Kidney (tissue), 14 donors: ENCODE measurements around the gene DUSP15. TPM values are rescaled to one million over a fixed set of nuclear protein-coding genes. Genes with fewer than 3 reads are reported as not detected.

ENCODE experiments used
- DNase-seq, 5 donors: peaks; one replicate each; pipeline ENCODE4 v3.0.0-alpha.2; 2013 to 2020
- FAIRE-seq: peaks from 2 replicates; lab custom pipeline; 2012; peaks lifted over from hg19 to GRCh38; lab: Jason Lieb, UNC
- H3K27ac ChIP-seq, 2 donors: one replicate each; pipeline ENCODE4 v1.7.0; 2013; ENCODE audit warnings: low read depth in 2 of 2, low read length in 2 of 2, inconsistent platforms in 1 of 2
- H3K27me3 ChIP-seq: one replicate; pipeline ENCODE4 v1.7.1; 2013; ENCODE audit warnings: low read length, inconsistent platforms; ENCODE audit not compliant: control insufficient read depth, insufficient read depth
- H3K36me3 ChIP-seq, 3 donors: one replicate each; pipeline versions ENCODE4 v1.7.0 to v1.7.1; 2013; ENCODE audit warnings: low read length in 3 of 3, control low read depth in 1 of 3, inconsistent platforms in 1 of 3; ENCODE audit not compliant: insufficient read depth in 3 of 3, control insufficient read depth in 2 of 3
- H3K4me1 ChIP-seq, 3 donors: one replicate each; pipeline versions ENCODE4 v1.7.0 to v1.7.1; 2013; ENCODE audit warnings: low read length in 3 of 3, inconsistent platforms in 1 of 3, low read depth in 1 of 3; ENCODE audit not compliant: control insufficient read depth in 2 of 3, insufficient read depth in 2 of 3
- H3K4me3 ChIP-seq, 3 donors: one replicate each; pipeline versions ENCODE4 v1.7.0 to v1.8.1; 2013; ENCODE audit warnings: low read length in 3 of 3, control low read depth in 1 of 3, inconsistent platforms in 1 of 3
- H3K9ac ChIP-seq, 3 donors: one replicate each; pipeline versions ENCODE4 v1.7.0 to v1.7.1; 2013; ENCODE audit warnings: low read length in 3 of 3, control low read depth in 1 of 3, inconsistent platforms in 1 of 3
- H3K9me3 ChIP-seq, 3 donors: one replicate each; pipeline versions ENCODE4 v1.7.0 to v1.7.1; 2013; ENCODE audit warnings: low read length in 3 of 3, control low read depth in 1 of 3, inconsistent platforms in 1 of 3; ENCODE audit not compliant: control insufficient read depth in 2 of 3, insufficient read depth in 1 of 3
- CTCF ChIP-seq: IDR thresholded peaks from 3 replicates; pipeline ENCODE4 v1.5.1; 2012; ENCODE audit warnings: mild to moderate bottlenecking, moderate library complexity, borderline replicate concordance; ENCODE audit not compliant: insufficient read depth; ENCODE audit errors: extremely low read depth
- intact Hi-C: fragments of 100-400 bp; cut with DNase I; formaldehyde crosslinking; loops from one replicate; pipeline ENCODE4 v1.11.1; 2022
- polyA plus RNA-seq: library from polyadenylated mRNA; stranded (reverse); fragments of 350-450 nt; fragmentation: Illumina TruSeq; extraction: RNeasy Lipid Tissue Mini Kit (QIAGEN cat#74804); gene quantifications from one replicate; pipeline ENCODE4 v1.2.3, GENCODE V29; 2014; ENCODE audit warnings: low read depth, low replicate concordance; ENCODE audit not compliant: insufficient read depth
- total RNA-seq: library from RNA; stranded (reverse); fragmentation: NEBNext Ultra II Directional; extraction: Animal tissue kit (Norgen Biotek cat#: 25700); gene quantifications from one replicate; pipeline ENCODE4 v1.2.1, GENCODE V29; 2021
- donor health status: control.
- donor health status: control.
- donor health status: control.
- donor health status: control.
- donor health status: control.
- donor health status: DM: yes; HTN: yes; CAD: no.
- donor health status: Normal renal cell carcinoma (clear cell type).

The DUSP15 gene
- total and polyA plus RNA-seq, 2 donors from 2014 or later = 13.2 to 143 TPM

- Histone ChIP-seq H3K27me3 (no peaks in the 10 kb centered on the region), H3K9me3 (no peaks in the 10 kb centered on the region), H3K27ac (no peak overlapping the region), H3K4me1 (no peaks in the 10 kb centered on the region), H3K36me3 (no peaks in the 10 kb centered on the region), H3K4me3 (no peak overlapping the region), H3K9ac (no peak overlapping the region)
- TF ChIP-seq CTCF = no peak
- FAIRE-seq (no peak), DNase-seq (no peak)
- intact Hi-C loops = no loop called here
Observed at GRCh38 chr20:31890646-31891045, 20.3 kb upstream of the DUSP15 start.

- Histone ChIP-seq H3K4me1 (no peaks in the 10 kb centered on the region), H3K27ac (no peak overlapping the region), H3K4me3 (no peak overlapping the region), H3K36me3 (no peaks in the 10 kb centered on the region), H3K9ac (no peak overlapping the region), H3K9me3 (no peaks in the 10 kb centered on the region), H3K27me3 (no peaks in the 10 kb centered on the region)
- DNase-seq (no peak), FAIRE-seq (no peak)
- TF ChIP-seq CTCF = no peak
- intact Hi-C loops = no loop called here
Observed at GRCh38 chr20:31883829-31884228, 13.5 kb upstream of the DUSP15 start.

GRCh38 chr20:31881945-31882344 lies 11.6 kb upstream of the DUSP15 start:
- Histone ChIP-seq H3K27me3 (no peaks in the 10 kb centered on the region), H3K9me3 (no peaks in the 10 kb centered on the region), H3K4me3 (no peak overlapping the region), H3K27ac (no peak overlapping the region), H3K36me3 (no peaks in the 10 kb centered on the region), H3K4me1 (no peaks in the 10 kb centered on the region), H3K9ac (no peak overlapping the region)
- FAIRE-seq (no peak), DNase-seq (no peak)
- TF ChIP-seq CTCF = no peak
- intact Hi-C loops = no loop called here
